ENCODE results near the gene ZBTB16.

Gene ZBTB16

DNA sequence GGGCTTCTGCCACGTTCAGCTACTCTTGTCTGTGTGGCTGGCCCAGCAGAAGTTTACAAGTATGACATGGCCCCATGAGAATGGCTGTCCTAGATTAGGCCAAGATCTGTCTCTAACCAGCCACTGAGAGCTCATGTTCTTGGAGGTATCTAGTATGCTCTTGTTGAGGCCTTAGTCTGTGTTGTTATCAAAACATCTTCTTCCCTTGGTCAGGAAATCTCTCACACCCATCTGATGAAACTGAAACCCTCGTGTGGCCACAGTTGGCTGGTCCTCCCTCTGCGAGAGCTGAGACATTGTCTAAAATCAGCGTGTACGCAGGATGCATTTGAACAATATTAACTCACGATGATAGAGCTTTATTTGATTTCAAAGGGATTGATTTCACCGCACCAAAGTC is 127.7 kb downstream of the ZBTB16 start:
- ATAC-seq (ENCODE audit: low read depth): no peak
- DNase-seq (ENCODE audit: low spot score): no peak
- H3K27ac ChIP-seq (ENCODE audit: poor library complexity, severe bottlenecking): no peak overlapping the region
- H3K9me3 ChIP-seq (ENCODE audit: severe bottlenecking): no peaks in the 10 kb centered on the region
- peaks cover 7% of the 10 kb centered on the region; the same call in 1 of the 2 replicates for H3K36me3 ChIP-seq (ENCODE audit: low read depth)
- no peaks in the 10 kb centered on the region for H3K4me1 ChIP-seq (ENCODE audit: insufficient read depth, poor library complexity, severe bottlenecking)
- no peak for TF ChIP-seq CTCF (IDR thresholded peaks at IDR 0.05; ENCODE audit: poor library complexity, severe bottlenecking)
- no peaks in the 10 kb centered on the region for H3K27me3 ChIP-seq (ENCODE audit: insufficient read depth, poor library complexity, severe bottlenecking)
- no peak overlapping the region for H3K4me3 ChIP-seq (ENCODE audit: severe bottlenecking)

- TF ChIP-seq CTCF (IDR thresholded peaks at IDR 0.05; ENCODE audit: poor library complexity, severe bottlenecking): no peak
- H3K36me3 ChIP-seq (ENCODE audit: low read depth): peaks cover 7% of the 10 kb centered on the region; the same call in 1 of the 2 replicates
- peaks cover 3% of the 10 kb centered on the region for H3K4me1 ChIP-seq (ENCODE audit: insufficient read depth, poor library complexity, severe bottlenecking)
- no peak for ATAC-seq (ENCODE audit: low read depth)
- H3K27me3 ChIP-seq (ENCODE audit: insufficient read depth, poor library complexity, severe bottlenecking): no peaks in the 10 kb centered on the region
- H3K9me3 ChIP-seq (ENCODE audit: severe bottlenecking): no peaks in the 10 kb centered on the region
- H3K27ac ChIP-seq (ENCODE audit: poor library complexity, severe bottlenecking): no peak overlapping the region
- no peak for DNase-seq (ENCODE audit: low spot score)
- no peak overlapping the region for H3K4me3 ChIP-seq (ENCODE audit: severe bottlenecking)
These were observed 129.5 kb downstream of the ZBTB16 start for GRCh38 chr11:114188851-114189570.

DNA sequence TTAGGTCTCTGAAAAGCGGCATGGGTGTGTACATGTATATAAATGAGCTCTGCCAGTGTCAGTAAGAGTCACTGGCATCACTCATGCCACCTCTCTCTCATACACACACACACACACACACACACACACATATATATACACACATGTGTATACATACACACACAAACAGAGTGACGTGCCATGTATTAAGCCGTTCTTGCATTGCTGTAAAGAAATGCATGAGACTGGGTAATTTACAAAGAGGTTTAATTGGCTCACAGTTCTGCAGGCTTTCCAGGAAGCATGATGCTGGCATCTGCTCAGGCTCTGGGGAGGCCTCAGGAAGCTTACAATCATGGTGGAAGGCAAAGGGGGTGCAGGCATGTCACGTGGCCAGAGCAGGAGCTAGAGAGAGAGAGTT is 131.1 kb downstream of the ZBTB16 start:
- H3K27me3 ChIP-seq (ENCODE audit: insufficient read depth, poor library complexity, severe bottlenecking): no peaks in the 10 kb centered on the region

GRCh38 chr11:114191893-114192292 is 132.4 kb downstream of the ZBTB16 start:
- ATAC-seq (ENCODE audit: low read depth) (no peak), DNase-seq (ENCODE audit: low spot score) (no peak)
- no peak for TF ChIP-seq CTCF (IDR thresholded peaks at IDR 0.05; ENCODE audit: poor library complexity, severe bottlenecking)
- Histone ChIP-seq H3K36me3 (ENCODE audit: low read depth) (peaks cover 7% of the 10 kb centered on the region; the same call in 1 of the 2 replicates), H3K27ac (ENCODE audit: poor library complexity, severe bottlenecking) (no peak overlapping the region), H3K9me3 (ENCODE audit: severe bottlenecking) (no peaks in the 10 kb centered on the region), H3K4me1 (ENCODE audit: insufficient read depth, poor library complexity, severe bottlenecking) (peaks cover 23% of the 10 kb centered on the region), H3K27me3 (ENCODE audit: insufficient read depth, poor library complexity, severe bottlenecking) (no peaks in the 10 kb centered on the region), H3K4me3 (ENCODE audit: severe bottlenecking) (no peak overlapping the region)

More for the DNA sequence above, 131.1 kb downstream of the ZBTB16 start:
- no peaks in the 10 kb centered on the region for H3K9me3 ChIP-seq (ENCODE audit: severe bottlenecking)
- peaks cover 13% of the 10 kb centered on the region for H3K4me1 ChIP-seq (ENCODE audit: insufficient read depth, poor library complexity, severe bottlenecking)
- no peak overlapping the region for H3K27ac ChIP-seq (ENCODE audit: poor library complexity, severe bottlenecking)
- no peak overlapping the region for H3K4me3 ChIP-seq (ENCODE audit: severe bottlenecking)
- ATAC-seq (ENCODE audit: low read depth) (no peak), DNase-seq (ENCODE audit: low spot score) (no peak)
- H3K36me3 ChIP-seq (ENCODE audit: low read depth): peaks cover 7% of the 10 kb centered on the region; the same call in 1 of the 2 replicates
- no peak for TF ChIP-seq CTCF (IDR thresholded peaks at IDR 0.05; ENCODE audit: poor library complexity, severe bottlenecking)

GRCh38 chr11:114192841-114193389 is 133.4 kb downstream of the ZBTB16 start:
- no peak for DNase-seq (ENCODE audit: low spot score)

More at GRCh38 chr11:114192841-114193389, 133.4 kb downstream of the ZBTB16 start:
- no peak overlapping the region for H3K4me3 ChIP-seq (ENCODE audit: severe bottlenecking)
- H3K27me3 ChIP-seq (ENCODE audit: insufficient read depth, poor library complexity, severe bottlenecking): no peaks in the 10 kb centered on the region
- TF ChIP-seq CTCF (IDR thresholded peaks at IDR 0.05; ENCODE audit: poor library complexity, severe bottlenecking): no peak
- H3K27ac ChIP-seq (ENCODE audit: poor library complexity, severe bottlenecking): no peak overlapping the region
- H3K4me1 ChIP-seq (ENCODE audit: insufficient read depth, poor library complexity, severe bottlenecking): peaks cover 32% of the 10 kb centered on the region
- no peak for ATAC-seq (ENCODE audit: low read depth)
- H3K36me3 ChIP-seq (ENCODE audit: low read depth): peaks cover 7% of the 10 kb centered on the region; the same call in 1 of the 2 replicates
- H3K9me3 ChIP-seq (ENCODE audit: severe bottlenecking): no peaks in the 10 kb centered on the region
